Mesenchymal stem cell (in vitro differentiated cells and primary cell): ENCODE data around the gene ADAMTS13.
"Not testable (repeated sequence)": the region's sequence is repeated elsewhere in the genome, so short reads cannot be mapped to it uniquely, and the experiment has no call there.

Source experiments
- DNase-seq: peaks from one replicate; pipeline ENCODE4 v3.0.0-alpha.2; 2013
- H2AFZ ChIP-seq: one replicate; pipeline ENCODE4 v1.6.1; 2013; ENCODE audit warnings: low read depth, mild to moderate bottlenecking, control low read depth, inconsistent platforms, low read length, moderate library complexity
- H2AK5ac ChIP-seq: 2 replicates; pipeline ENCODE4 v1.6.1; 2013; ENCODE audit warnings: low read length, moderate library complexity, mild to moderate bottlenecking, inconsistent platforms; ENCODE audit not compliant: severe bottlenecking
- H2BK120ac ChIP-seq: one replicate; pipeline ENCODE4 v1.6.1; 2013; ENCODE audit warnings: low read depth, mild to moderate bottlenecking, inconsistent platforms, low read length, moderate library complexity
- H2BK12ac ChIP-seq, 2 experiments: one replicate each; pipeline ENCODE4 v1.6.1; 2013; ENCODE audit warnings: inconsistent platforms in 2 of 2, low read length in 2 of 2, mild to moderate bottlenecking in 2 of 2, moderate library complexity in 2 of 2, control low read depth in 1 of 2
- H2BK15ac ChIP-seq: one replicate; pipeline ENCODE4 v1.6.1; 2013; ENCODE audit warnings: mild to moderate bottlenecking, low read depth, inconsistent platforms; ENCODE audit not compliant: poor library complexity, severe bottlenecking
- H2BK5ac ChIP-seq: 2 replicates; pipeline ENCODE4 v1.6.1; 2013; ENCODE audit warnings: low read depth, mild to moderate bottlenecking, low read length, control low read depth, inconsistent platforms; ENCODE audit not compliant: poor library complexity, severe bottlenecking
- H3K14ac ChIP-seq, 2 experiments: one replicate each; pipeline ENCODE4 v1.6.1; 2013; ENCODE audit warnings: inconsistent platforms in 2 of 2, low read length in 2 of 2, control low read depth in 1 of 2, mild to moderate bottlenecking in 1 of 2, moderate library complexity in 1 of 2
- H3K18ac ChIP-seq, 2 experiments: one replicate each; pipeline ENCODE4 v1.6.1; 2013; ENCODE audit warnings: inconsistent platforms in 2 of 2, low read length in 2 of 2, control low read depth in 1 of 2, low read depth in 1 of 2, mild to moderate bottlenecking in 1 of 2
- H3K23ac ChIP-seq, 2 experiments: one replicate each; pipeline ENCODE4 v1.6.1; 2013; ENCODE audit warnings: inconsistent platforms in 2 of 2, low read length in 2 of 2, mild to moderate bottlenecking in 2 of 2, moderate library complexity in 2 of 2, control low read depth in 1 of 2
- H3K27ac ChIP-seq: 2 replicates; pipeline ENCODE4 v1.5.1; 2013; ENCODE audit warnings: mild to moderate bottlenecking, moderate library complexity, low read length, control low read depth, inconsistent platforms; ENCODE audit not compliant: poor library complexity, severe bottlenecking
- H3K27me3 ChIP-seq, 2 experiments: 2 replicates each; pipeline versions ENCODE4 v1.6.1 to v1.7.0; 2013; ENCODE audit warnings: low read length in 2 of 2, mild to moderate bottlenecking in 2 of 2, moderate library complexity in 2 of 2, control low read depth in 1 of 2, inconsistent platforms in 1 of 2; ENCODE audit not compliant: control insufficient read depth in 1 of 2, insufficient read depth in 1 of 2
- H3K36me3 ChIP-seq, 2 experiments: 2 replicates each; pipeline versions ENCODE4 v1.6.1 to v1.7.0; 2013; ENCODE audit warnings: low read length in 2 of 2, control low read depth in 1 of 2, inconsistent platforms in 1 of 2, low read depth in 1 of 2, mild to moderate bottlenecking in 1 of 2; ENCODE audit not compliant: insufficient read depth in 2 of 2, control insufficient read depth in 1 of 2
- H3K4ac ChIP-seq, 2 experiments: one replicate each; pipeline ENCODE4 v1.6.1; 2013; ENCODE audit warnings: inconsistent platforms in 2 of 2, low read length in 2 of 2, mild to moderate bottlenecking in 2 of 2, moderate library complexity in 2 of 2, control low read depth in 1 of 2, low read depth in 1 of 2
- H3K4me1 ChIP-seq: 2 replicates; pipeline ENCODE4 v1.6.1; 2013; ENCODE audit warnings: low read depth, low read length, control low read depth; ENCODE audit not compliant: control insufficient read depth, insufficient read depth
- H3K4me2 ChIP-seq: 2 replicates; pipeline ENCODE4 v1.6.1; 2013; ENCODE audit warnings: low read length, mild to moderate bottlenecking, inconsistent platforms; ENCODE audit not compliant: poor library complexity, severe bottlenecking
- H3K4me3 ChIP-seq, 2 experiments: 2 replicates each; pipeline versions ENCODE4 v1.5.1 to v1.7.0; 2013; ENCODE audit warnings: low read length in 2 of 2, mild to moderate bottlenecking in 2 of 2, control low read depth in 1 of 2, low read depth in 1 of 2; ENCODE audit not compliant: insufficient read depth in 1 of 2
- H3K79me1 ChIP-seq: replicated peaks from 2 replicates; pipeline ENCODE4 v1.6.1; 2013; ENCODE audit warnings: mild to moderate bottlenecking, control low read depth, low read length, inconsistent platforms; ENCODE audit not compliant: poor library complexity, severe bottlenecking
- H3K9ac ChIP-seq: 2 replicates; pipeline ENCODE4 v1.7.0; 2013; ENCODE audit warnings: mild to moderate bottlenecking, low read length, moderate library complexity
- H3K9me3 ChIP-seq: 2 replicates; pipeline ENCODE4 v1.7.0; 2013; ENCODE audit warnings: mild to moderate bottlenecking, low read length; ENCODE audit not compliant: control insufficient read depth
- H4K8ac ChIP-seq: one replicate; pipeline ENCODE4 v1.6.1; 2013; ENCODE audit warnings: inconsistent platforms, mild to moderate bottlenecking, low read length, moderate library complexity
- H4K91ac ChIP-seq: one replicate; pipeline ENCODE4 v1.6.1; 2013; ENCODE audit warnings: mild to moderate bottlenecking, low read length, inconsistent platforms
- WGBS: methylation state at CpG from one replicate; pipeline ENCODE4 v1.1.7; 2013; ENCODE audit warnings: mixed read lengths; 5-methylcytosine and 5-hydroxymethylcytosine counted together

The ADAMTS13 gene

DNA sequence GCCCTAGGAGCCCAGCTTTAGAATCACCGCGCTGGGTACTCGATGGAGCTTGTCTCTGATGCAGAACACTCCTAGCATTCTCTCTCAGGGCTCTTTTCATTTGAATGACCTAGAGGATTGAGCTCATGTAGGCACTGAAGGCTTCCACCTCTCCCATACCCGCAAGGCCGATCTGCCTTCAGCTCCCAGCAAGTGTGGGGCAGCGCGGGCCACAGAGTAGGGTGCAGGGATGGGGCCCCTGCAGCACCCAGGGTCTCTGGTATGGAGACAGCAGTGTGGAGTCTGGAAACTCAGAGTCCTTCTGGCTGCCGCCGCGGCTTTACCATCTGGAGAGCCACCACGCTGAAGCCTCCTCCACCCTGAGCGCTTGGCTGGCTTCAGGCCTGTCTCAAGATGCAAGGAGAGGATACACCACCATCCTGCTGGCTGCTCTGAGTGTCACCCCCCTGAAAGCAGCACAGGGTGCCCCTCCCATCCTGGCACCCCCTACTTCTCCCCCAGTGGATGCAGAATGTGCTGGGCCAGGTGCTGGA is 33.1 kb upstream of the ADAMTS13 start:
- H4K91ac ChIP-seq, result no peak overlapping the region
- H2BK5ac ChIP-seq, result no peak overlapping the region
- H3K18ac ChIP-seq, result no peak overlapping the region
- no peak overlapping the region for H3K4me3 ChIP-seq
- no peaks in the 10 kb centered on the region for H3K36me3 ChIP-seq
- H2BK12ac ChIP-seq, result no peak overlapping the region
- 94% methylated on average over 12 of the region's 12 CpGs for WGBS
- DNase-seq, result no peak
- peaks cover 8 to 22% of the 10 kb centered on the region in 2 experiments for H3K27me3 ChIP-seq
- no peak overlapping the region for H2BK15ac ChIP-seq
- no peak overlapping the region for H4K8ac ChIP-seq
- no peak overlapping the region for H3K27ac ChIP-seq
- no peaks in the 10 kb centered on the region for H3K9me3 ChIP-seq
- H3K4me1 ChIP-seq, result no peaks in the 10 kb centered on the region
- no peaks in the 10 kb centered on the region for H3K79me1 ChIP-seq
- no peak overlapping the region for H2BK120ac ChIP-seq
- no peak overlapping the region for H2AFZ ChIP-seq
- H3K23ac ChIP-seq, result no peak overlapping the region
- H2AK5ac ChIP-seq, result no peak overlapping the region
- H3K4me2 ChIP-seq, result no peak overlapping the region
- no peak overlapping the region for H3K14ac ChIP-seq
- H3K4ac ChIP-seq, result no peak overlapping the region
- H3K9ac ChIP-seq, result no peak overlapping the region

GRCh38 chr9:133389562-133389961 is 32.6 kb upstream of the ADAMTS13 start:
- Histone ChIP-seq H3K36me3 (no peaks in the 10 kb centered on the region), H3K18ac (no peak overlapping the region), H3K23ac (no peak overlapping the region), H2BK5ac (no peak overlapping the region), H4K91ac (no peak overlapping the region), H3K27me3 (peaks cover 13 to 26% of the 10 kb centered on the region in 2 experiments), H3K4me3 (no peak overlapping the region), H2BK12ac (no peak overlapping the region), H3K9me3 (no peaks in the 10 kb centered on the region), H3K4me2 (no peak overlapping the region), H4K8ac (no peak overlapping the region), H3K9ac (no peak overlapping the region), H2AK5ac (no peak overlapping the region), H2BK15ac (no peak overlapping the region), H3K79me1 (no peaks in the 10 kb centered on the region), H3K4me1 (no peaks in the 10 kb centered on the region), H3K27ac (no peak overlapping the region), H3K4ac (no peak overlapping the region), H2AFZ (no peak overlapping the region), H2BK120ac (no peak overlapping the region), H3K14ac (no peak overlapping the region)
- WGBS, result 88% methylated on average over 11 of the region's 13 CpGs
- DNase-seq, result no peak

- no peak overlapping the region for H2BK5ac ChIP-seq
- no peak overlapping the region for H3K4ac ChIP-seq
- no peak overlapping the region for H3K18ac ChIP-seq
- no peak overlapping the region for H2BK120ac ChIP-seq
- H3K23ac ChIP-seq, result no peak overlapping the region
- H3K36me3 ChIP-seq, result no peaks in the 10 kb centered on the region
- no peak overlapping the region for H3K9ac ChIP-seq
- peaks cover 24 to 37% of the 10 kb centered on the region in 2 experiments for H3K27me3 ChIP-seq
- H3K79me1 ChIP-seq, result no peaks in the 10 kb centered on the region
- H3K14ac ChIP-seq, result no peak overlapping the region
- WGBS, result 77% methylated on average over 7 of the region's 7 CpGs
- no peak overlapping the region for H2AK5ac ChIP-seq
- no peak overlapping the region for H2BK15ac ChIP-seq
- no peak overlapping the region for H4K8ac ChIP-seq
- H2BK12ac ChIP-seq, result no peak overlapping the region
- H3K27ac ChIP-seq, result no peak overlapping the region
- no peak overlapping the region for H3K4me3 ChIP-seq
- H4K91ac ChIP-seq, result no peak overlapping the region
- no peak overlapping the region for H3K4me2 ChIP-seq
- no peak for DNase-seq
- H2AFZ ChIP-seq, result no peak overlapping the region
- H3K4me1 ChIP-seq, result no peaks in the 10 kb centered on the region
- H3K9me3 ChIP-seq, result no peaks in the 10 kb centered on the region
Observed at GRCh38 chr9:133390713-133391112, 31.5 kb upstream of the ADAMTS13 start.

DNA sequence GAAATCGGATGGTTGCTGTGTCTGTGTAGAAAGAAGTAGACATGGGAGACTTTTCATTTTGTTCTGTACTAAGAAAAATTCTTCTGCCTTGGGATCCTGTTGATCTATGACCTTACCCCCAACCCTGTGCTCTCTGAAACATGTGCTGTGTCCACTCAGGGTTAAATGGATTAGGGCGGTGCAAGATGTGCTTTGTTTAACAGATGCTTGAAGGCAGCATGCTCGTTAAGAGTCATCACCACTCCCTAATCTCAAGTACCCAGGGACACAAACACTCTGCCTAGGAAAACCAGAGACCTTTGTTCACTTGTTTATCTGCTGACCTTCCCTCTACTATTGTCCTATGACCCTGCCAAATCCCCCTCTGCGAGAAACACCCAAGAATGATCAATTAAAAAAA is 30.7 kb upstream of the ADAMTS13 start:
- not testable (repeated sequence) for H4K91ac ChIP-seq, H3K4me2 ChIP-seq, H3K79me1 ChIP-seq, H2BK12ac ChIP-seq, H3K23ac ChIP-seq, H3K4me1 ChIP-seq, H3K27ac ChIP-seq, H3K9me3 ChIP-seq, DNase-seq, H3K4ac ChIP-seq, H2BK5ac ChIP-seq, H2AFZ ChIP-seq, H4K8ac ChIP-seq, H3K4me3 ChIP-seq, H3K9ac ChIP-seq, H2BK15ac ChIP-seq, H3K18ac ChIP-seq, H2AK5ac ChIP-seq, H2BK120ac ChIP-seq, H3K14ac ChIP-seq, H3K36me3 ChIP-seq
- peaks cover 25 to 43% of the 10 kb centered on the region in 2 experiments for H3K27me3 ChIP-seq
- WGBS, result no CpG with 5 or more reads among the region's 4 CpGs
